Glutamatergic neuron (in vitro differentiated cells): ENCODE measurements around the gene SH3TC1. TPM values are rescaled to one million over a fixed set of nuclear protein-coding genes. Genes with fewer than 3 reads are reported as not detected.

Experiments used
- DNase-seq: peaks from one replicate; pipeline ENCODE4 v3.0.0; 2022
- H3K27ac Mint-ChIP-seq: one replicate; pipeline ENCODE4 v1.8.0; 2020; ENCODE audit warnings: mild to moderate bottlenecking, mixed read lengths, inconsistent platforms; ENCODE audit not compliant: unreplicated experiment
- H3K27me3 Mint-ChIP-seq: one replicate; pipeline ENCODE4 v1.8.0; 2020; ENCODE audit warnings: mild to moderate bottlenecking, moderate library complexity, mixed read lengths, inconsistent platforms; ENCODE audit not compliant: unreplicated experiment
- H3K36me3 Mint-ChIP-seq: one replicate; pipeline ENCODE4 v1.8.0; 2020; ENCODE audit warnings: mild to moderate bottlenecking, mixed read lengths, inconsistent platforms; ENCODE audit not compliant: unreplicated experiment
- H3K4me1 Mint-ChIP-seq: one replicate; pipeline ENCODE4 v1.8.0; 2020; ENCODE audit warnings: mild to moderate bottlenecking, low read depth, mixed read lengths, inconsistent platforms; ENCODE audit not compliant: unreplicated experiment
- H3K4me3 Mint-ChIP-seq: one replicate; pipeline ENCODE4 v1.8.0; 2020; ENCODE audit warnings: mild to moderate bottlenecking, mixed read lengths, inconsistent platforms; ENCODE audit not compliant: unreplicated experiment
- H3K9me3 Mint-ChIP-seq: one replicate; pipeline ENCODE4 v1.8.0; 2020; ENCODE audit warnings: mild to moderate bottlenecking, moderate library complexity, mixed read lengths, inconsistent platforms; ENCODE audit not compliant: unreplicated experiment
- total RNA-seq: library from RNA; stranded (reverse); fragmentation: NEBNext Ultra II Directional; extraction: Animal tissue kit (Norgen Biotek cat#: 25700); gene quantifications from one replicate; pipeline ENCODE4 v1.2.1, GENCODE V29; 2021; ENCODE audit not compliant: unreplicated experiment
- TF ChIP-seq, protein P1 (sequence below): fragments of 200-600 bp; sonication (generic); IDR thresholded peaks from one replicate; pipeline ENCODE4 v1.5.0; 2021; ENCODE audit not compliant: partially characterized antibody, unreplicated experiment

The SH3TC1 gene
- total RNA-seq, 1 donor from 2014 or later: not detected

DNA sequence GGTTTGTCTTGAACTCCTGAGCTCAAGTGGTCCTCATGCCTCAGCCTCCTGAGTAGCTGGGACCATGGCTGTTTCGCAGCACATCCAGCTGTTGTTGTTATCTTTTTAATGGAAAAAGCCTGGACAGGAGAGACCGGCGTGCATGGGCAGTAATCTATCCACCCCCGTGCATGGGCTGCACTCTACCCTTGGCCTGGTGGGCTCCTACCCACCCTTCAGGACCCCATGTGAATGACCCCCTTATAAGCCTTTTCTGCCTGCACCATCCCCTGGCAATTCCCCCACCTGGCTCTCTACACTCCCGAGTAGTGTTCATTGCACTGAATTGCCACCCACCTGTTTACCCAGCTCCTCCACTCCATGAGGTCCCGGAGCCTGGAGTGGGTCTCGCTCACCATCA is 51.5 kb downstream of the SH3TC1 start:
- Mint-ChIP-seq H3K36me3 (peaks cover 5% of the 10 kb centered on the region), H3K4me1 (peaks cover 2% of the 10 kb centered on the region), H3K27me3 (peaks cover 4% of the 10 kb centered on the region), H3K4me3 (no peak overlapping the region), H3K27ac (no peak overlapping the region), H3K9me3 (peaks cover 5% of the 10 kb centered on the region)
- DNase-seq: no peak
- TF ChIP-seq, protein P1, sequence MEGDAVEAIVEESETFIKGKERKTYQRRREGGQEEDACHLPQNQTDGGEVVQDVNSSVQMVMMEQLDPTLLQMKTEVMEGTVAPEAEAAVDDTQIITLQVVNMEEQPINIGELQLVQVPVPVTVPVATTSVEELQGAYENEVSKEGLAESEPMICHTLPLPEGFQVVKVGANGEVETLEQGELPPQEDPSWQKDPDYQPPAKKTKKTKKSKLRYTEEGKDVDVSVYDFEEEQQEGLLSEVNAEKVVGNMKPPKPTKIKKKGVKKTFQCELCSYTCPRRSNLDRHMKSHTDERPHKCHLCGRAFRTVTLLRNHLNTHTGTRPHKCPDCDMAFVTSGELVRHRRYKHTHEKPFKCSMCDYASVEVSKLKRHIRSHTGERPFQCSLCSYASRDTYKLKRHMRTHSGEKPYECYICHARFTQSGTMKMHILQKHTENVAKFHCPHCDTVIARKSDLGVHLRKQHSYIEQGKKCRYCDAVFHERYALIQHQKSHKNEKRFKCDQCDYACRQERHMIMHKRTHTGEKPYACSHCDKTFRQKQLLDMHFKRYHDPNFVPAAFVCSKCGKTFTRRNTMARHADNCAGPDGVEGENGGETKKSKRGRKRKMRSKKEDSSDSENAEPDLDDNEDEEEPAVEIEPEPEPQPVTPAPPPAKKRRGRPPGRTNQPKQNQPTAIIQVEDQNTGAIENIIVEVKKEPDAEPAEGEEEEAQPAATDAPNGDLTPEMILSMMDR: no peak

- Mint-ChIP-seq H3K27me3 (peaks cover 4% of the 10 kb centered on the region), H3K4me1 (peaks cover 2% of the 10 kb centered on the region), H3K9me3 (peaks cover 5% of the 10 kb centered on the region), H3K27ac (no peak overlapping the region), H3K4me3 (no peak overlapping the region), H3K36me3 (peaks cover 5% of the 10 kb centered on the region)
- no peak for DNase-seq
- TF ChIP-seq, protein P1: no peak
These were observed 52.2 kb downstream of the SH3TC1 start for GRCh38 chr4:8251110-8251883.

- peaks cover 6% of the 10 kb centered on the region for H3K9me3 Mint-ChIP-seq
- H3K4me3 Mint-ChIP-seq: no peak overlapping the region
- peaks cover 4% of the 10 kb centered on the region for H3K27me3 Mint-ChIP-seq
- no peak overlapping the region for H3K27ac Mint-ChIP-seq
- TF ChIP-seq, protein P1: no peak
- DNase-seq: no peak
- peaks cover 5% of the 10 kb centered on the region for H3K36me3 Mint-ChIP-seq
- peaks cover 2% of the 10 kb centered on the region for H3K4me1 Mint-ChIP-seq
These were observed 53.4 kb downstream of the SH3TC1 start for GRCh38 chr4:8252301-8253173.

DNA sequence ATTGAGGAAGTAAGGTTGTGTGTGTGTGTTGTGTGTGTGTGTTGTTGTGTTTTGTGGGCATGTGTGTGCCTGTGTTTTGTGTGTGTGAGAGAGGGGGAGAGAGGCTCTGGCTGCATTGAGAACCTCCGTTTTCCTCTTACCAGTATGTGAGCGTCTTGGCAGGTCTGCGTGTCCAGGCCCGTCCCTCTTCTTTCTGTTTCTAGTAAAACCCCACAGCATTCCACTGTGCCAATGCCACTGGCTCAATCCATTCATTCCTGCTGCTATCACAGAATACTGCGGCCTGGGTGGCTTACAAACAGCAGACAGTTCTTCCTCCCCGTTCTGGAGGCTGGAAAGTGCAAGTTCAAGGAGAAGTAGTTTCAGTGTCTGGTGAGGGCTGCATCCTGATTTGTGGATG is 55.0 kb downstream of the SH3TC1 start:
- Mint-ChIP-seq H3K27ac (no peak overlapping the region), H3K4me3 (no peak overlapping the region), H3K36me3 (peaks cover 5% of the 10 kb centered on the region), H3K4me1 (peaks cover 2% of the 10 kb centered on the region), H3K9me3 (peaks cover 6% of the 10 kb centered on the region), H3K27me3 (peaks cover 2% of the 10 kb centered on the region)
- TF ChIP-seq, protein P1: no peak
- no peak for DNase-seq
